ENCODE results near the gene SH3BP2.

SH3BP2 gene

GRCh38 chr4:2790583-2791517 is 2.0 kb upstream of the SH3BP2 start:
- DNase-seq (ENCODE audit: low spot score), result no peak

- no peak for DNase-seq (ENCODE audit: low spot score)
These were observed 1.1 kb upstream of the SH3BP2 start for GRCh38 chr4:2791518-2792395.

GRCh38 chr4:2792396-2792710 is 532 bp upstream of the SH3BP2 start:
- DNase-seq (ENCODE audit: low spot score), result no peak

- peak; percentile 43 for DNase-seq (ENCODE audit: low spot score)
These were observed 951 bp downstream of the SH3BP2 start for GRCh38 chr4:2793586-2794485.

GRCh38 chr4:2794486-2795299 is 1.8 kb downstream of the SH3BP2 start:
- DNase-seq (ENCODE audit: low spot score), result peak; percentile 70

GRCh38 chr4:2795300-2795892 is 2.5 kb downstream of the SH3BP2 start:
- DNase-seq (ENCODE audit: low spot score), result no peak

- DNase-seq (ENCODE audit: low spot score), result peak; percentile 48
These were observed 3.3 kb downstream of the SH3BP2 start for GRCh38 chr4:2795893-2796848.

GRCh38 chr4:2796849-2797544 is 4.1 kb downstream of the SH3BP2 start:
- no peak for DNase-seq (ENCODE audit: low spot score)

- no peak for DNase-seq (ENCODE audit: low spot score)
These were observed 4.8 kb downstream of the SH3BP2 start for GRCh38 chr4:2797545-2798305.

GRCh38 chr4:2798399-2799223 is 5.7 kb downstream of the SH3BP2 start:
- no peak for DNase-seq (ENCODE audit: low spot score)

- DNase-seq (ENCODE audit: low spot score), result no peak
These were observed 6.5 kb downstream of the SH3BP2 start for GRCh38 chr4:2799224-2799911.

- DNase-seq (ENCODE audit: low spot score), result no peak
These were observed 7.2 kb downstream of the SH3BP2 start for GRCh38 chr4:2799971-2800690.

GRCh38 chr4:2800691-2801596 is 8.1 kb downstream of the SH3BP2 start:
- DNase-seq (ENCODE audit: low spot score), result peak; percentile 54

GRCh38 chr4:2802618-2803531 is 10.0 kb downstream of the SH3BP2 start:
- DNase-seq (ENCODE audit: low spot score), result no peak

All from AG08395 (cell line).